Hepatocyte (in vitro differentiated cells): ENCODE measurements around the gene HNRNPA0. TPM values are rescaled to one million over a fixed set of nuclear protein-coding genes. Genes with fewer than 3 reads are reported as not detected.

Experiments
- DNase-seq: peaks from one replicate; pipeline ENCODE4 v3.0.0-alpha.2; 2016; ENCODE audit warnings: low spot score
- H2AFZ ChIP-seq: fragments of 200-600 bp; sonication (generic); 2 replicates; pipeline ENCODE4 v1.6.0; 2016; ENCODE audit warnings: antibody characterized with exemption, mild to moderate bottlenecking
- H3K27ac ChIP-seq: fragments of 200-600 bp; sonication (generic); 2 replicates; pipeline ENCODE4 v1.5.1; 2016; ENCODE audit warnings: mild to moderate bottlenecking
- H3K27me3 ChIP-seq: fragments of 200-600 bp; sonication (generic); 2 replicates; pipeline ENCODE4 v1.6.1; 2016
- H3K36me3 ChIP-seq: fragments of 200-600 bp; sonication (generic); replicated peaks from 2 replicates; pipeline ENCODE4 v1.5.1; 2016; ENCODE audit warnings: low read depth; ENCODE audit not compliant: insufficient read depth
- H3K4me1 ChIP-seq: fragments of 200-600 bp; sonication (generic); 2 replicates; pipeline ENCODE4 v1.5.1; 2016; ENCODE audit warnings: mild to moderate bottlenecking, moderate library complexity; ENCODE audit not compliant: insufficient read depth
- H3K4me2 ChIP-seq: fragments of 200-600 bp; sonication (generic); 2 replicates; pipeline ENCODE4 v1.6.0; 2016
- H3K4me3 ChIP-seq: fragments of 200-600 bp; sonication (generic); 2 replicates; pipeline ENCODE4 v1.5.1; 2016; ENCODE audit warnings: mild to moderate bottlenecking
- H3K79me2 ChIP-seq: fragments of 200-600 bp; sonication (generic); 2 replicates; pipeline ENCODE4 v1.6.0; 2017; ENCODE audit warnings: mild to moderate bottlenecking
- H3K9me2 ChIP-seq: fragments of 200-600 bp; sonication (generic); replicated peaks from 2 replicates; pipeline ENCODE4 v1.6.0; 2017; ENCODE audit warnings: mild to moderate bottlenecking; ENCODE audit not compliant: insufficient read depth
- H3K9me3 ChIP-seq: fragments of 200-600 bp; sonication (generic); 2 replicates; pipeline ENCODE4 v1.5.1; 2016; ENCODE audit warnings: low read depth, mild to moderate bottlenecking
- H4K20me1 ChIP-seq: fragments of 200-600 bp; sonication (generic); 2 replicates; pipeline ENCODE4 v1.6.0; 2016; ENCODE audit warnings: mild to moderate bottlenecking; ENCODE audit not compliant: insufficient read depth, poor library complexity, severe bottlenecking
- CTCF ChIP-seq: fragments of 200-600 bp; sonication (generic); IDR thresholded peaks from 2 replicates; pipeline ENCODE4 v1.5.1; 2016; ENCODE audit warnings: antibody characterized with exemption, mild to moderate bottlenecking; ENCODE audit not compliant: poor library complexity
- EZH2 ChIP-seq: fragments of 200-600 bp; sonication (generic); IDR thresholded peaks from 2 replicates; pipeline ENCODE4 v1.6.1; 2016; ENCODE audit warnings: antibody characterized with exemption, mild to moderate bottlenecking, borderline replicate concordance
- EZH2phosphoT487 ChIP-seq: fragments of 200-600 bp; sonication (generic); IDR thresholded peaks from one replicate; pipeline ENCODE4 v1.6.1; 2018; ENCODE audit warnings: antibody characterized with exemption, mild to moderate bottlenecking, low read depth, moderate library complexity; ENCODE audit not compliant: unreplicated experiment, severe bottlenecking
- WGBS: methylation state at CpG from one replicate; pipeline ENCODE4 v1.1.6; 2016; ENCODE audit warnings: low lambda C conversion rate; ENCODE audit errors: missing lambda C conversion rate; 5-methylcytosine and 5-hydroxymethylcytosine counted together
- polyA plus RNA-seq: library from polyadenylated mRNA; unstranded; fragments of >200 nt; fragmentation: Nextera tagmentation; extraction: Ambion mirVana; gene quantifications from 2 replicates; pipeline ENCODE4 v1.2.1, GENCODE V29; 2016
- total RNA-seq: library from RNA; depleted of rRNA; stranded (reverse); fragments of >200 nt; gene quantifications from 2 replicates; pipeline ENCODE4 v1.2.3, GENCODE V29; 2014

HNRNPA0 gene
- total and polyA plus RNA-seq, 2 experiments from 2014 or later: 15.8 to 30.8 TPM

- Histone ChIP-seq H3K27me3 (no peaks in the 10 kb centered on the region), H4K20me1 (no peaks in the 10 kb centered on the region), H3K4me2 (no peak overlapping the region), H3K36me3 (no peaks in the 10 kb centered on the region), H3K79me2 (no peaks in the 10 kb centered on the region), H3K4me3 (no peak overlapping the region), H2AFZ (no peak overlapping the region), H3K9me3 (peaks cover 6% of the 10 kb centered on the region), H3K27ac (no peak overlapping the region), H3K9me2 (no peaks in the 10 kb centered on the region), H3K4me1 (no peaks in the 10 kb centered on the region)
- no peak for DNase-seq
- TF ChIP-seq EZH2: no peak
- TF ChIP-seq CTCF: no peak
- TF ChIP-seq EZH2phosphoT487: no peak
Observed at GRCh38 chr5:137714946-137715345, 39.2 kb downstream of the HNRNPA0 start.

- peaks cover 6% of the 10 kb centered on the region for H3K9me3 ChIP-seq
- no peaks in the 10 kb centered on the region for H3K4me1 ChIP-seq
- WGBS: 92% methylated on average over 2 of the region's 2 CpGs
- H4K20me1 ChIP-seq: no peaks in the 10 kb centered on the region
- no peak for DNase-seq
- H3K4me2 ChIP-seq: no peak overlapping the region
- H3K79me2 ChIP-seq: no peaks in the 10 kb centered on the region
- no peak overlapping the region for H3K27ac ChIP-seq
- no peak overlapping the region for H2AFZ ChIP-seq
- H3K9me2 ChIP-seq: no peaks in the 10 kb centered on the region
- H3K36me3 ChIP-seq: no peaks in the 10 kb centered on the region
- TF ChIP-seq EZH2phosphoT487 (no peak), EZH2 (no peak), CTCF (no peak)
- H3K4me3 ChIP-seq: no peak overlapping the region
- H3K27me3 ChIP-seq: no peaks in the 10 kb centered on the region
Observed at GRCh38 chr5:137714494-137714893, 39.7 kb downstream of the HNRNPA0 start.

- Histone ChIP-seq H3K36me3 (no peaks in the 10 kb centered on the region), H3K4me3 (no peak overlapping the region), H3K4me2 (no peak overlapping the region), H3K79me2 (no peaks in the 10 kb centered on the region), H3K9me3 (peaks cover 6% of the 10 kb centered on the region), H3K9me2 (no peaks in the 10 kb centered on the region), H3K4me1 (no peaks in the 10 kb centered on the region), H4K20me1 (no peaks in the 10 kb centered on the region), H3K27me3 (no peaks in the 10 kb centered on the region), H3K27ac (no peak overlapping the region), H2AFZ (no peak overlapping the region)
- no peak for DNase-seq
- TF ChIP-seq EZH2phosphoT487 (no peak), CTCF (no peak), EZH2 (no peak)
- 93% methylated on average over 2 of the region's 2 CpGs for WGBS
Observed at GRCh38 chr5:137712139-137712667, 42.0 kb downstream of the HNRNPA0 start.

- H4K20me1 ChIP-seq: no peaks in the 10 kb centered on the region
- no peak overlapping the region for H3K4me2 ChIP-seq
- no peak overlapping the region for H2AFZ ChIP-seq
- no peaks in the 10 kb centered on the region for H3K9me2 ChIP-seq
- no peaks in the 10 kb centered on the region for H3K27me3 ChIP-seq
- no peaks in the 10 kb centered on the region for H3K36me3 ChIP-seq
- no peaks in the 10 kb centered on the region for H3K79me2 ChIP-seq
- H3K27ac ChIP-seq: no peak overlapping the region
- H3K4me1 ChIP-seq: no peaks in the 10 kb centered on the region
- no peak for TF ChIP-seq EZH2phosphoT487
- no peak for TF ChIP-seq CTCF
- no peak overlapping the region for H3K4me3 ChIP-seq
- 94% methylated on average over 5 of the region's 5 CpGs for WGBS
- H3K9me3 ChIP-seq: peaks cover 6% of the 10 kb centered on the region
- DNase-seq: no peak
Observed at GRCh38 chr5:137710086-137710485, 44.1 kb downstream of the HNRNPA0 start.
